HCEC 1CT (cell line): Measurements from ENCODE around the gene MED15.
A peak's percentile ranks its signal among the peaks of the same experiment; 100 is the strongest.
"Not testable (repeated sequence)": the region's sequence is repeated elsewhere in the genome, so short reads cannot be mapped to it uniquely, and the experiment has no call there.

ENCODE experiments used
- DNase-seq: peaks from one replicate; pipeline ENCODE4 v3.0.0-alpha.2; 2017

MED15 gene

DNA sequence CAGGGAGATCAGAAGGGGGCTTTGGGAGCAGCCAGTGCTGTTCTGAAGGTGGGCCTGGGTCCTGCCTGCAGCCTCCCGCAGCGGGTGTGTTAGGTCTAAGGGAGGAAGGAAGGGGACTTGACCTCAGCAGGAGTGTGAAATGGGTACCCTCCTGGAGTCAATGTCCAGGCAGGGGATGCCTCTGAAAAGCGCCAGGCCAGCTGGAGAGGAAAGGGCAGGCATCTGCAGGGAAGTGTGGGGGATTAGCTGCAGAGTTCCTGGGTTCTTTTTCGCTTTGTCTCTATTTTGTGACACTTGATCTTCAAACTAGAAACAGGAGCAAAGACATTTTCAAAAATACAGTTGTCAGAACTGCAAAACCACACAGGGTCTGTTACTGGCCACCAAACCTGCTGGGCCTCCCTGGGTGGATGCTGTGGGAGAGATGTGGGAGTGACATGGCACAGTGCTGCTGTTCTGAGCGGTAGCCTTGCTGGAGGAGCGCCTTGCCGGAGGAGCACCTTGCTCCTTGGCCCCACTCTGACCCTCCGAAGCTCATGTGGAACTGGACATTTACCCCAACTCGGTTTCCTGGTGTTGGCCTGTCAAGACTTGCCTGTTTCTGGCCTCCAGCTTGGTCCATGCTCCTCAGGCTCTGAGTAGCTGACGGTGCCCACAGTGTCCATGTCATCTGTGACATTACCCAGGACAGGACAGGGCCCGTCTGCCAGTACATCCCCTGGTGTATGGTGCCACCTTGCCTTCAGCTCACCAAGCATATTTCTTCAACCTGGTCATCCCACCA is 25.9 kb downstream of the MED15 start:
- no peak for DNase-seq

DNA sequence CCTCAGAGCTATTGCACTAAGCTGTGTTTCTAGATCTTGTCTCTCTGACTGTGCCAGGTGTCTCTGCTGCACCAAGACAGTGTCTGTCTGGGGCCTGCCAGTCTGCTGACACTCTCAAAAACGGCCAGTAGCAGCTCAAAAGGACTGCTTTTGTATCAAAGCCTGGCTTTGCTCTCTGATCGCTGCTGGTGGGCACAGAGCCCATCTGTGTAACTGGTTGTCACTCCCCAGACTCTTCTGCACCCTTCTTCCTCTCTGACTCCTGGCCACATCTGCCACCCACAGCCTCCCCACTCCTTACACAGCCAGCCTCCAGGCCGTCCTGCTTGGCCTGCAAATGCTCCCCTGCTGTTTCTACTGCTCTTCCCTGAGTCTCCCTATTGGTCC is 26.5 kb downstream of the MED15 start:
- no peak for DNase-seq

DNA sequence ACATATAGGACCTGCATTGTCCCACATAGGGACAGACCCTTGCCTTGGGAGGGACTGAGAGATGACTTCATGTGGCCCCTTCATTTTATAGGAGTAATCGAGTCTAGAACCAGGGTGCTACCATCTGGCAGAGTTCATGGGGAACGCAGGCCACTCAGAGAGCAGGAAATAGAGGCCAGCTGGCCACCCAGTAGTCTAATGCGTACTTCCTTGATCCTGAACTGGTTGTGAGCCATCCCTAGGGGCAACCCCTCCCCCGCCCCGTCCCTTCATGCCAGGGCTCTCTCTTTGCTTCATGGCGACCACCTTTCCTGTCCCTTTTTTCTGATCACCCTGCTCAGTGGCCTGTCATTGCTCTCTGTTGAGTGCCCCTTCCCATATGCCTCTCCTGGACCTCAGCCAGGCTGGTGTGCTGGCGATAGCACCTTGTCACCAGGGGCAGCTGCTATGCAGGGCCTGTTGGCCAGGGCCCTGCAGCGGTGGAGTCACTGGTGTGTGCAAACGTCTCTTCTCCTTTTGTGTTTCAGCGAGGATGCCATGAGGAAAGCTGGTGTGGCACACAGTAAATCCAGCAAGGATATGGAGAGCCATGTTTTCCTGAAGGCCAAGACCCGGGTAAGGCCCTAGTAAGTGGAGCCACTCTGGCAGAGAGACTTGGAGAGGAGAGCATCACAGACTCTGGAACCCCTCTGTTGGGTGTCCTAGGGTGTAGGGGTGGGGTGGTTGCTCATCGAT is 29.3 kb downstream of the MED15 start:
- no peak for DNase-seq

DNA sequence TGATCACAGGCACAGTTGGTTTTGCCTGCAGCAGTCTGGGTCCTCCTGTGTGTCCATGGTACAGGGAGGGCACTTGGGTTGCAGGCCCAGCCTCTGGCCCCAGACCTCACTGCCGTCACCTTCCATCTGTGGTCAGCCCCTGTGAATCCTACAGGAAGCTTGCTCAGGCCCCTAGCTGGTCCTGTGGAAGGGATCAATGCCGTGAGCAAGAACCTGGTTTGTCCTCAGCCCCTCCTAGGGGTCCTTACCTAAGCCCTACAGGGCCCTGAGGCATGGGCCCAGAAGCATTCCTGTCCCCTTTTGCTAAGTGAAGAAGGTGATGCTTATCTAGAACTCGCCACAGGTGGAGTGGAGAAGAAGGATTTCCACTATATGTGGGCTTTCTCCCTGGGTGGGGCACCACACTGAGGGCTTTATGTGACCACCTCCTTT is 29.9 kb downstream of the MED15 start:
- DNase-seq = no peak

DNA sequence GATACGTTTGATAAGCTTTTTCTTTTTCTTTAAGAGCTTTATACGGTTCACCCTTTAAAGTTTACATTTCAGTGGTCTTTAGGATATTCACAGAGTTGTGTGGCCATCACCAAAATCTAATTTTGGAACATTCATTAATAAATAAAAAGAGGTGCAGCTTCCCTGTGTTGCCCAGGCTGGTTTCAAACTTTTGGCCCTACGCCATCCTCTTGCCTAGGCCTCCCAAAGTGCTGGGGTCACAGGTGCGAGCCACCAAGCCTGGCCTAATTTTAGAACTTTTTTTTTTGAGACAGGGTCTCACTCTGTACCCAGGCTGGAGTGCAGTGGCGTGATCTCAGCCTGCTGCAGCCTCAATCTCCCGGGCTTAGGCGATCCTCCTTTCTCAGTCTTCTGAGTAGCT is 30.6 kb downstream of the MED15 start:
- DNase-seq = no peak

DNA sequence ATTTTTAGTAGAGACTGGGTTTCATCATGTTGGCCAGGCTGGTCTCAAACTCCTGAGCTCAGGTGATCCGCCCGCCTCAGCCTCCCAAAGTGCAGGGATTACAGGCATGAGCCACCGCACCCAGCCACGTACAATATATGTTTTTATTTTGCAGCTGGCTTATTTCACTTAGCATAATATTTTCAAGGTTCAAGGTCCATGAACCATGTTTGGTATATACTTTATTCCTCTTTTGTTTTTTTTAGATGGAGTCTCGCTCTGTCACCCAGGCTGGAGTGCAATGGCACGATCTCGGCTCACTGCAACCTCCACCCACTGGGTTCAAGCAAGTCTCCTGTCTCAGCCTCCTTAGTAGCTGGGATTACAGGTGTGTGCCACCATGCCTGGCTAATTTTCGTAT is 31.5 kb downstream of the MED15 start:
- DNase-seq = not testable (repeated sequence)

DNA sequence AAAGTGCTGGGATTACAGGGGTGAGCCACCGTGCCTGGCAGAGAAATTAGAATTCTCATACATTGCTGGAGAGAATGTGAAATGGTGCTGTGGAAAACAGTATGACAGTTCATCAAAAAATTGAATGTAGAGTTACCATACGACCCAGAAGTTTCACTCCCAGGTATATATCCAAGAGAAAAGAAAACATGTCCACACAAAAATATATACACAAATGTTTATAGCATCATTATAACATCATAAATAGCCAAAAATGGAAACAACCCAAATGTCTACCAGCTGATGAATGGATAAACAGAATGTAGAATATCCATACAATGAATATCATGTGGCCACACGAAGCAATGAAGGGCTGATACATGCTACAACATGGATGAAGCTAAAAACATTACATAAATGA is 34.6 kb downstream of the MED15 start:
- DNase-seq = no peak

DNA sequence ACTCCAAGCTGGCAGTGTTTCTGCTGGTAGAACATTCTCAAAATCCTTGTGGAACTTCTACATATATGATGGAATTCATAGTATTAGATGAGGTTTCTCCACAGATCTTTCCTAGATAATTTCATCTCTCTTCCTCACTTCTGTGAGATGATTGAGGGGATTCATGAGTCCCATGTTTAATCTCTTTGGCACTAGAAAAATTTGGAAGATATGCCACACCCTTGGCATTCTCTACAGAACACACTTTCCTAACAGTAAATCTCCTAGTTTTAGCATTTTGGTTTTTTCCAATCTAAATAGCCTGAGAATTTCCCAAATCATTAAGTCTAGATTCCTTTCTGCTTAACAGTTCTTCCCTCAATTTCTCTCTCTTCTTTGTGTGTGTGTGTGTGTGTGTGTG is 35.3 kb downstream of the MED15 start:
- DNase-seq = no peak

DNA sequence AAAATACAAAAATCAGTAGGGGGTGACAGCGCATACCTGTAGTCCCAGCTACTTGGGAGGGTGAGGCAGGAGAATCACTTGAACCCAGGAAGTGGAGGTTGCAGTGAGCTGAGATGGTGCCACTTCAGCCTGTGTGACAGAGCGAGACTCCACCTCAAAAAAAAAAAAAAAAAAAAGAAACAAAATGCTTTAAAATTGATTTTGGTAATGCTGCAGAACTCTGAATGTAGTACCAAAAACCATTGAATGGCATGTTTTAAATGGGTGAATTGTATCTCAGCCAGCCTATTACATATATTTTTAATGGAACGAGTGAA is 37.9 kb downstream of the MED15 start:
- not testable (repeated sequence) for DNase-seq

DNA sequence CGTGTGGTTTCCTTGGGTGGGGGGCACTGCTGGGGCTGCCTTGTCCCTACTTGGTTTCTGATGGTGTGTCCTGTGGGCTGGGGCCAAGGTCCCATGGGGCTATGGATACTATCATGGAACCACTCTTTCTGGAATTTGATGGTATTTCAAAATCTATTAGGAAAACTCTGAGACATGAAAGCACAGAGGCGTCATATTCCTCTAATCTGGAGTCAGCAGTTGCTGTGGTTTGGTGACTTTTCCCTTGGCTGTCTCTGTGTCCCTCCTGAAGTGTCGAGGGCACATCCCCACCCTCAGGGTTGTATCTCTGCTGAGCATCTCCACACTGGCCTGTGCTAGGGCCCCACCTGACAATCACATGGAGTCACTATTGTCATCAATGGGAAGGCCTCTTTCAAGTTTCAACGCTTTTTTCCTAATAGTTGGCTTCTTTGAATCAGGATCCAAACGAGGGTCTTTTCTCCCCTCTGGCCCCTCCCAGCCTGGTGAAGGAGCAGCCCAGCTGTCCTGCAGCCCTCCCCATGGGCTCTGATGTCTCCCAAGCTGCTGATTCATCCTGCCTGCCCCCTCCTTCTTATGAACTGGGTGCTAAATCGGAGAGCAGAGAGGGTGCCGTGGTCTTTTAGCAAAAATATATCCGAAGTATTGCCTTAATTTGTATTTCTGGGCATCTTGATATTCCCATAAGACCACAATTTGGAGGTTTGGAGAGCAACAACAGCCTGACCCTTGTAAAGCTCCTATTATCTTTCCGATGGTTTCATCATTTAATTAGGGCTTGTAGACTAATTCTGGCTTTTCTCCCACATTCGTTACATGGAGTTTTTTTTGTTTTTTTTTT is 38.5 kb downstream of the MED15 start:
- DNase-seq = no peak

DNA sequence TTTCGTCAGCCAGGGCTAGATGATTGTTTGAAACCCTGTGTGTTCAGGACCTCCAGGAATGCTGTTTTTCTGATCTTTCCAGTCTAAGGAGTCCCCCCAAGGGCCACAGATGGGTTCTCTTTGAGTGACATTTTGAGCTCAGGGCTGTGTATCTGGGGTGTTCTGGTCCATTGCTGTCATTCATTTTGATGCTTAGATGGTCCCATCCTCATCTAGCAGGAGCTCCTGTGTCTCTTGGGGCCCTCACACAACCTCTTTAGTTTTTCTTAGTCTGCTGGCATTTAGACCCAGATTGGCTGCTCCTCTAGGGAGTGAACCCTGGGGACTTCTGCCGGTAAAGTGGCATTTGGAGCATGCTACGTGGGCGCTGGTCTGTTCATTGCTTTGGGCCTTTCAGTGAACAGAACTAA is 39.1 kb downstream of the MED15 start:
- DNase-seq = no peak

DNA sequence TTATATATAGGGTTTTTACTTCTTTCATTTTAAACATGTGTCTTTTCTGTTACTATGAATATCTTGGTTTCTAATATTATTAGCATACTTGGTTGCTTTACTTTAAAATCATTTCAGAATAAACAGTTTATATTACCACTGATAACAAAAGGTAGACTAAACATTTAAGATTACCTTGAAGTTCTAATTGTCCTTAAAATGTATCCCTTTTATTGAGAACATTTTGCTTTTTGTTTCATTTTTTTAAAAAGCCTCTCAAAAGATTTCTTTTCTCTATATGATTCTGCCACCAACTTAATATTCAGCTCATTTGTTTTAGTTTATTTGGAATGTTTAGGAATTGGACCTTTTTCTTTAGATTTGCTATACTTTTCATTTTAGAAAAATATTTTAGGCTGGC is 39.6 kb downstream of the MED15 start:
- no peak for DNase-seq

DNA sequence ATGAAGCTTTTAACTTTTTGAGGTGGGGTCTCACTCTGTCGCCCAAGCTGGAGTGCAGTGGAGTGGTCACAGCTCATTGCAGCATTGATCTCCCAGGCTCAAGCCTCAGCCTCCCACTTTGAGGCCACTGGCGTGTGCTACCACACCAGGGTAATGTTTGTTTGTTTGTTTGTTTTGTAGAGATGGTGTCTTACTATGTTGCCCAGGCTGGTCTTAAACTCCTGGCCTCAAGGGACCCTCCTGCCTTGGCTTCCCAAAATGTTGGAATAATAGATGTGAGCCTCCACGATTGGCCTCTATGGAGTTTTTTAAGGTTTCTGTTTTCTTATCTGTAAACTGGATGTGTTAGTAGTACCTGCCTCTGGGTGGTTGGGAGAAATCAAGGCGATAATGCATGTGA is 41.4 kb downstream of the MED15 start:
- no peak for DNase-seq

DNA sequence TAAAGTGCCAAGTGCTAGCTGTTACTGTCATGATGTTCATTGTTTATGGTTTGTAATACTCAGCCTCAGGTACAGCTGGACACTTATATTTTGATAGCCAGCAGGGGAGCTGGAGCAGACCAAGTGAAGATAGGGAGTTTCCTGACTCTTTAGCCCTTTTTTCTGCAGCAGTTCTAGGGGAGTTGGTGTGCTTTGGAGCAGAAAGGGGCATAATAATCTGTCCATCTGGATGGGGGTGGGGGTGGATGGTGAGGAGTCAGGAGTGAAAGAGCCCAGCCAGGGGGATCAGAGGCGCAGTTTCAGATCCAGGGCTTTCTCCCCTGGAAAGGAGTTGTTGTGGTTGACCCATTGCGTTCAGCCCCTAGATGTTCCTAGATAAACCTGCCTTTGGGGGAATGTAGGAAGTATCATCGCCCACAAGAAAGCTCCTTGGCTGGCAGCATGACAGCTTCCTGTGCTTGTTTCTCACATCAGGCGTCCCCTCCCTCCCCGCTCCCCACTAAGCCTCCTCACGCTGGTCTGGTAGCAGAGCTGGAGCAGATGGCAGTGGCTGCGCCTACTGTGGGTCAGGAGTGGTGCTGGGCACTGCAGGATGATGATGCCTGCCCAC is 41.9 kb downstream of the MED15 start:
- no peak for DNase-seq

DNA sequence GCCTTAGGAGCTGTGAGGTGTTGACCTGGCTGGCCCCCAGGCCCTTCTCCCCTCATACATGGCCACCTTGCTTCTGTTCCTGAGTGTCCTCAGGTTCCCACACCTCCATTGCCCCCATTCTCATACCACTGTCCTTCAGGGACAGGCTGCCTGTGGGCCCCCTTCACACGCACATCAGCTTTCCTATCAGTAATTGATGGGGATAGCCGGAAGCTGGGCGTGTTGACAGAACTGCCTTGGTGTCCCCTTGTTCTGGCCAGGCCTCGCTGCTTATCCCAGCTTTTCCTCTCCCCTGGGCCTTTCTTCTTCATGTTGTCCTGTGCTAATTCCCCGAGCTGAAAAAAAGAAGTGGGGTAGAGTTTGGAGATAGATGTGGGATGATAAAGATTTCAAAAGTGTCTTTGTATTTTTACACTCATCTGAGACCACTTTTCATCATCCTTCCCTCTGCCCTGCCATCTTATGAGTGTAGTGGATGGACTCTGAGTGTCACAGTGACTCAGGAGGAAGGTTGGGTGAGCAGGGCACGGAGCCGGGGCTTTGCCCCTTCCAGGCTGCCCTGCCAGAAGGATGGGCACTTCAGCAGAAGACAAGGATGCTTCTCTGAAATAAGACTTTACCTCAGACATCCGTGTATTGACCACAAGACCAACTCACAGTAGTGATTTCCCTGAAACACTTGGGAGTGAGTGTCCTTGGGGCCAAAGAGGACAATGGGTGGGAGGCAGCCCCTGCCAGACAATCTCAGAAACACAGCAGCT is 42.8 kb downstream of the MED15 start:
- DNase-seq = no peak

DNA sequence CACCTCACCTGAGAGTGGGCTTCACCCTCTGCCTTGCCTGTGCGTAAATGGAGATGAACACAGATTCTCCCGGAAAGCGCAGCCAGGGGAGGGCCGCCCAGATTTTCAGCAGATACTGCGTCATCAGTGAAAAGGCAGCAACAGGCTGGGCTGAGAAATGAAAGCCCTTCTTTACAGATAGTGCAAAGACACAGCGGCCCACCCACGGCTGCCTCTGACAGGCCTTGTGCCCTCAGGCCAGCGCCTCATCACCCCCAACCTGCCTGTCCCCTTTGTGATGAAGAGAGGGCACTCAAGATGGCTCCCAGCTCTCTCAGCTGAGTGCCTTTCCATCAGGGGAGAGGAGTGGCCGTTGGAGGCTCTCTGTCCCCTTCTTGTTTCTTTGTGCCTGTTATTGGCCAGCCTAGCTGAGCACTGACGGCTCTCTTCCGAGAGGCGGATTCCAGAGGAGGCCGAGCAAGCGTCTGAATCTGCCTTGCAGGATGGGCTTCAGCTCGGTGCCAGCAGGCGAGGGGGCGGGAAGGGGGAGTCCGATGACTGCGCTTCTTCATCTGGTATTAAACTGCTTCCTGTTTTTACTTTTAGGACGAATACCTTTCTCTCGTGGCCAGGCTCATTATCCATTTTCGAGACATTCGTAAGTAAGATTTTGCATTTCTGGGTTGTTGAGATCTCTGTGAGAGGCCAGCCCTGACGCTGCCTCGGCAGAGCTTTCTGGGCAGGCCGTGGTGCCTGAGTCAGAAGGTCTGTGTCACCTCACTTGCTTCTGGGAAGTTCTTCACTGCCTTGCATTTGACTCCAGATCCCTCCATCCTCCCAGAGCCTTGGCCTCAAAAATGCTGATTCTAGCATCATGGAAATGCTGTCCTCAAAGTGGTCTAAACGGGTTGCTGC is 43.7 kb downstream of the MED15 start:
- DNase-seq = peak; percentile 63

DNA sequence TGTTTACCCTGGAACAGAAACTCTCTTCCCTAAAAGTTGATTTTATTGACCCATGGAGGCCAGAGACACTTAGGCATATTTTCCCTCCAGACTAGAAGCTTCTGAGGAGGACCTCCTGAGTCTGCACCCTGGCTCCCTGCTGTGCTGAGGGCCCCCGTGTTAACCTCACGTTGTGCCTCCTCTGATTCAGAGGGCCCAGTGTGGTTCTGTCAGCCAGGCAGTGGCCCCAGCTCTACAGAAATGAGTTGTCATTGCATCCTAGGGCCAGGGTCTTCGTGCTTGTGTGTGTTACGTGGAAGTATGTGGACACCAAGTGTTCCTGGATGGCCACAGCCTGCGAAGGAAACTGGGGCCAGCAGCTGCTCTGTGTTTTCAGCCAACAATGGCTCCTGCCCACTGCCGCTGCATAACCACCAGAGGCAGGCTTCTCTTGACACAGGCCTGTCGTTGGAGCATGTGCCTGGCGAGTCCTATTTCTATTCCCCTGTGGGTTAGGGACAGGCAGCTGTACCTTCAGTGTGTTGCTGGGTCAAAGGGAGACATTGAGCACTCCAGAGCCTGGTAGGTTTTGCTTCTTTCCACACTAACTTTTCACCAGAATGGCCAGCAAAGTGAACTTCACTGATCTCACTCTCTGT is 44.5 kb downstream of the MED15 start:
- DNase-seq = no peak

DNA sequence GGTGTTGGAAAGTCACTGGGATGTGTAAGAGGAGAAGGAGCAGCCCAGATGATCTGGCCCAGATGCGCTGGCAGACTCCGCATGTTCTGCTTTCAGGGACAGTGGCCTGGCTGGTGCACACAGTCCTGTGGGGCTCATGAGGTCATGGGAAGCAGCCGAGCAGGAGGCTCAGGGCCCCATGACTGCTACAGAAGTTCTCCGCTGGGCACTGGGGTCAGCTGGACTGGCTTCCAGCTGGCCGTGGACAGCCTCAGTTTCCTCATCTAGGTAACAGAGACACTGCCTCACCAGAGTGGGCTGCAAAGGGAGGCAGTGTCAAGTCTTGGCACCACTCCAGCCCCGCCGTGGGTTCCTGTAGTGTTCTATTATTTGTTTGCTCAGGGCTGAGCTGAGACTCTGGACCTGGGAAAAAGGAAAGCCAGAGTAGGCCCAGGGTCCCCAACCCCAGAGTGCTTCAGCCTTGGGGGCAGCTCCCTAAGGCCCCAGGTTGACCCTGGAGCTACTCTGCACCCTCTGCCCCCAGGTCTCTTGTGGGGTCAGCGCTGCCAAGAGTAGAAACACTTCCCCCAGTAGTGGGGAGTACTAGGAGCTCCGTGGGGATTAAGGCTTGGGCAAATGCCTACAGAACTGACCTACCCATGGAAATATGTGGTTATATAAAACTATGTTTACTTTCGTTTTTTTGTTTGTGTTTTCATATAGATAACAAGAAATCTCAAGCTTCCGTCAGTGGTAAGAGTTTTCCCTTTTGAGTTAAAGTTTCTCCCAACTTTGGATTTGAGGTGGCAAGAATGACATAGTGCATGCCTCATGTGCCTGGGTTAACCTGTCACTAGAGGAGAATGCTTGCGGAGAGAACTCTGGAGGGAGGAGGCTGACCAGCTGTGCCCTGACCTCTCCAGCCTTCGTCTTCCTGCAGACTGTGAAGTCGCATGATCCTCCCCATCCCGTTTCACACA is 45.3 kb downstream of the MED15 start:
- peak; percentile 72 for DNase-seq

DNA sequence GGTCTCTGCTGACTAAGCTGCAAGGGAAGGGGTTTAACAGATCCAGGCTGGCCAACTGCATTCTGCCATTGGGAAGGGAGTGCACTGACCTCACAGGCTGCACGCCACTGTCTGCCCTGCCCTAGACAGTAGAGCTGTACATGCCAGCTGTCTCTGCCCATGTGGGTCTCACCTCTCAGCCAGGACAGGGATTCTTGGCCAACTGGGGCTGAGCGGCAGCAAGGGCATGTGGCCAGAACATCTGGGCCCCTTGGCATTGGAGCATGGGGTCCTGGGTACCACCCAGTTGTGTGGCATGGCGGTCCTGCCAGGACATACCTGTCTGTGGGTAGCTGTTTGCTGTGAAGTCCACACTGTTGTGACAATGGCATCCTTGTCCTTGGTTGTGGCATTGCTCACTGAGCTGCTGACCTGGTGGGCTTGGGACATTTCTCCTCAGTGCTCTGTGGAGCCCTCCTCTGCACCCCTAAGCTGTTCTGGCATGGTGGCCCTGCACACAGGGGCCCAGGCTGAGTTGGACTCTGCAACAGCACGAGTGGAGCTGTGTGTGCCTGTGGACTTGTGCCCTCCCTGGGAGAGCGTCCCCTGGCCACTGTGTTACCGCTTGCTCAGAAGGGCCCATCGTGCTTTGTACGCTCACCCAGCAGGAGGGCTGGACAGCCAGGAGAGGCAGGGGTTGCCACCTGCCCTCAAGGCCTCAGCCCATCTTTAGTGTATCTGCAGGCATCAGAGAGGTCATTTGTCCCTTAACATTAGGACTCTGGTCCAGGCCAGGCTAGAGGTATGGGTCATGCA is 46.7 kb downstream of the MED15 start:
- DNase-seq = no peak
